Stimulated activated CD4-positive, alpha-beta T cell treated with anti-CD3 and anti-CD28 coated beads, Interleukin-1b, Interleukin-23, amount 100 ng/mL, for 4 hours (primary cell): Measurements from ENCODE around the gene ADAMTSL3.

ENCODE experiments used
- DNase-seq, 2 donors: peaks; one replicate each; pipeline ENCODE4 v3.0.0-alpha.2; 2020; ENCODE audit warnings: low read depth in 2 of 2

Gene ADAMTSL3

DNA sequence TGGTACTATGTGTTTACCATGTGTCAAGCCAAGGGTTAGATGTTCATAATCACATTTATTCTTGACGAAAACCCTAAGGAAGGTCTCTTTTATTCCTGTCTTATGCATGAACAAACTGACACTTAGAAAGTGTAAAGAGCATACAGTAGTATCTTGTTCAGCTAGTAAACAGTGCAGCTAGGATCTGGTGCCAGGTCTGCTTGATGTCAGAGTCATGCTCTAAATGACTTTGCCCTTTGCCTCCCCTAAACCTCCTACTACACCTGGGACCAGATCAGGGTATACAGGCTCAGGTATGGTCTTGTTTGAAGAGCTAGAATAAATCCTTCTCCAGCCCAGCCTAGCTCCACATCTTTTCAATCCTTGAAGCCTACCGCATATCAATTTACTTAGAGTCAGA is 232.4 kb downstream of the ADAMTSL3 start:
- DNase-seq: no peak

DNA sequence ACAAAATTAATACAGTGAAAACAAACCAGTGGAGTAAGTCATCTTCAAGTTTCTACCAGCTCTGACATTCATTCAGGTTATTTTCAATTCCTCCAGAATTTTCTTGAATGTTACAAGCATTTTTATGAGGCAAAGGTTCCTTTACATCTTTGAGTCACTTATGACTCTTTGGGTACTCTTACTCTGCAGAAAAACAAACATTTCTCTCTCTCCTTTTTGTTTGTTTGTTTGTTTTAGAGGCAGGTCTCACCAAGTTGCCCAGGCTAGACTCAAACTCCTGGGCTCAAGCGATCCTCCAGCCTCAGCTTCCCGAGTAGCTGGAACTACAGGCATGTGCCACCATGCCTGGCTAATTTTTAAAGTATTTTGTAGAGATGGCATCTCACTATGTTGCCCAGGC is 233.5 kb downstream of the ADAMTSL3 start:
- DNase-seq: no peak

DNA sequence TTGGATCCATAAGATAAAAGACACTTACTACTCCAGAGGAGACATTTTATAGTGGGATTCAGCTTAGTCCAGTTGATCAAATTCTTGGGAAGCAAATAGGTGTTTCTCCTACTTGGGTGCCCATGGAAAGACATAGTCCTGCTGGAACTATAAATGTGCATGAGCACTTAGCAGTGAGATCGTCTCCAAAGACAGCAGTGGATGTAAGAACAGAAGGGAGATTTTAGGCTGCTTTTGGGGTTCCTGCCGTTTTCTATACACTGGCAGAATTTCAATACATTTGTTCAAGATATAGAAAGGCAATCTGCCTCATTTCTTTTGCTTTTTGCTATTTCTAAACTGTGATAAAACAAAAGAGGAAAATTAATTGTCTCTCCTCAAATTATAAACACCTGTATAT is 234.0 kb downstream of the ADAMTSL3 start:
- DNase-seq: no peak

DNA sequence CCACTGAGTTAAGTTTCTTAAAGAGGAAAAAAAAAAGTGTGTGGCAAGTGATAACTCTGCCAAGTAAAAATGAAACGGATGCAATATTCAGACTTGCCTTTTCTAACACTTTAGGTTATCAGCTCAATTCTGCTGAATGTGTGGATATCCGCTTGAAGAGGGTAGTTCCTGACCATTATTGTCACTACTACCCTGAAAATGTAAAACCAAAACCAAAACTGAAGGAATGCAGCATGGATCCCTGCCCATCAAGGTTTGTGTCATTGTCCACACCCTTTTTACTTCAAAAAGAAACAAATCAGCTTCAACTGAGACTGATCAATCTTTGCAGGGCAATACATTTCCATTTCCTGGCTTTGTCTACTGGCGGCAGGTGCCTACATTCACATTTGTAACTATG is 236.1 kb downstream of the ADAMTSL3 start:
- no peak for DNase-seq

DNA sequence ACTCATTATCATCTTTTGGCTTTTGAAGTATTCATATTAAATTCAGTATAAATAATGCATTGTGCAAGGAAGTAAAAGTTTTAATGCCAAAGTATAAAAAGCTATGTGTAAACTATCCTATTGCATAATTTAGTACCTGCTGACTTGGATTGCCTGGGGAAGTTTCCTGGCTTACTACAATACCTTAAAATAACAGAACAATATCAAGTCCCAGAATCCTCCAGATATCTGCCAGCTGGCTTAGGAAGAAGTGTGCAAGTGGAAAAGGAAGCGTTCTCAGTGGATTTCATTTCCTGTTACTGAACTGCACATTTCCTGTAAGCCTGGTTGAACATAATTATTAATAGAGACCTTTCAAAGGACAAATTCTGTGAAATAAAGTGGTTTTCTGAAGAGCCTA is 236.7 kb downstream of the ADAMTSL3 start:
- DNase-seq: no peak

DNA sequence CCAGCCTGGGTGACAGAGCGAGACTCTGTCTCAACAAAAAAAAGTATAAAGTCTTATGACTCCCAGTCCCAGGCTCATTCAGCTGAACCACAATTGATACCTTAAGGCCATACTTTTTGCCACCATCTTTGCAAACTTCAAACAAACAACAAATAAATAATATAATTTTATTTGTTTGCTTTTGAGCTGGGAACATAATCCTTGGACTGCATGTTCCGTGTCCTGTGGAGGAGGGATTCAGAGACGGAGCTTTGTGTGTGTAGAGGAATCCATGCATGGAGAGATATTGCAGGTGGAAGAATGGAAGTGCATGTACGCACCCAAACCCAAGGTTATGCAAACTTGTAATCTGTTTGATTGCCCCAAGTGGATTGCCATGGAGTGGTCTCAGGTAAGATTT is 238.6 kb downstream of the ADAMTSL3 start:
- no peak for DNase-seq

DNA sequence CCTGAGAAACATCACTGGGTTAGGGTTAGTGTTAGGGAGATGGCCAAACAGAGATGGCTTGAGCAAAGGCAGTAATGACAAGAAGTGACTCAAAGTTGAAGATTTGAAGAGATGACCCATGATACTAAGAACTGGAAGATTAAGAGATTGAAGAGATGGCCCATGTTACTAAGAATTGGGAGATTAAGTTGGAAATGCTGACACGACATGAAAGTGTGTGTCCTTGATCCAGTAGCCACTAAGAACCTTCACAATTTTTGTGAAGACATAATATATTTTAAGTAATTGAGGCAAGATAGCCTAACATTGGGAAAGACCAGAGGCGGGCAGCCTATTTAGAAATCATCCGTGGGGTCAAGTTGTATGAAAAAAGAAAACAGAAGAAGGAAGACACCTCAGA is 239.4 kb downstream of the ADAMTSL3 start:
- no peak for DNase-seq

DNA sequence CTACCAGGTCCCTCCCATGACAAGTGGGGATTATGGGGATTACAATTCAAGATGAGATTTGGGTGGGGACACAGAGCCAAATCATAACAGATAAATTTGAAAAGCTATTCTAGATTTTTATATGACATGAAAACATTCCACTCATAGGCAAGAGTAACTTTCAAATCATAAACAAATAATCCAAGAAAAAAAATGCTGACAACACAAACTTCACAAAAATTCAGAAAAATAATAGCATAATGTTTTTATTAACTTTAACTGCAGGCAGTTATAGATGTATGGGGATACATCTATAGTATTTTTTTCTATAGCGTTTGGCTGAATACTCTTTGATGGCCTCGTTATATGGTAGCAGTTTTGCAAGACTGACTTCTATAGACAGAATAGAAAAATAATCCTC is 243.1 kb downstream of the ADAMTSL3 start:
- no peak for DNase-seq

DNA sequence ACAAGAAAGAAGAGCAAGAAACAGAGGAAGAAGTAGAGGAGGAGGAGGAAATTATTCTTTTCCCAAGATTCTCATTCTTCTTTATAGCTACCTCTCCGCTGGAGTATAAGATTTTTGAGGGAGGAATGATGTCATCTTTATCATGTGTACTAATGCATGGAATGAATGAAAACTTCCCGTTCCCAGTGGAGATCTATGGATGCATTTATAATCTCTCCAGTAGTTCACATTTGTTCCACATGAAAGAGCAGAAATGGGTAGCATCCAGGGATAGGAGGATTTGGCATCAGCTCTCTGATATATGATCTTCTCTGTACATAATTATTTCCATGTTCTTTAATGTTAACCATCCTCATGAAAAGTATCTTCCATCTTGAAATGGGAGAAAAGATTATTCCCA is 244.4 kb downstream of the ADAMTSL3 start:
- no peak for DNase-seq

DNA sequence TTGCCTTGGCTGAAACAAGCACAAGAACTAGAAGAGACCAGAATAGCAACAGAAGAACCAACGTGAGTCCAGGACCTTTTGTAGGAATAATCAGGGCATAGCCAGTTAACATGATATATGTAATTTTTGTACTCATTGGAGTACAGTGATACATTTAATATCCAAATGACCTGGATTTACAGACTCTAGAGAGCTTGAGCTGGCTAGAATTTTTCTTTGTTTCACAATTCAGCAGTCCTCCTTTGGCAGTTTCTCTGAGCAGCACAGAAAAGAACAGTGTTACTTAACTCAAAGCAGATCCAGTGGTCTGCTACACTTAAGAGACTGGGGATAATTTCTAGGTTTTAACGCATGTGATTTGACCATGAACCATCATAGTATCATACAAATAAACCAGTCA is 245.7 kb downstream of the ADAMTSL3 start:
- no peak for DNase-seq

DNA sequence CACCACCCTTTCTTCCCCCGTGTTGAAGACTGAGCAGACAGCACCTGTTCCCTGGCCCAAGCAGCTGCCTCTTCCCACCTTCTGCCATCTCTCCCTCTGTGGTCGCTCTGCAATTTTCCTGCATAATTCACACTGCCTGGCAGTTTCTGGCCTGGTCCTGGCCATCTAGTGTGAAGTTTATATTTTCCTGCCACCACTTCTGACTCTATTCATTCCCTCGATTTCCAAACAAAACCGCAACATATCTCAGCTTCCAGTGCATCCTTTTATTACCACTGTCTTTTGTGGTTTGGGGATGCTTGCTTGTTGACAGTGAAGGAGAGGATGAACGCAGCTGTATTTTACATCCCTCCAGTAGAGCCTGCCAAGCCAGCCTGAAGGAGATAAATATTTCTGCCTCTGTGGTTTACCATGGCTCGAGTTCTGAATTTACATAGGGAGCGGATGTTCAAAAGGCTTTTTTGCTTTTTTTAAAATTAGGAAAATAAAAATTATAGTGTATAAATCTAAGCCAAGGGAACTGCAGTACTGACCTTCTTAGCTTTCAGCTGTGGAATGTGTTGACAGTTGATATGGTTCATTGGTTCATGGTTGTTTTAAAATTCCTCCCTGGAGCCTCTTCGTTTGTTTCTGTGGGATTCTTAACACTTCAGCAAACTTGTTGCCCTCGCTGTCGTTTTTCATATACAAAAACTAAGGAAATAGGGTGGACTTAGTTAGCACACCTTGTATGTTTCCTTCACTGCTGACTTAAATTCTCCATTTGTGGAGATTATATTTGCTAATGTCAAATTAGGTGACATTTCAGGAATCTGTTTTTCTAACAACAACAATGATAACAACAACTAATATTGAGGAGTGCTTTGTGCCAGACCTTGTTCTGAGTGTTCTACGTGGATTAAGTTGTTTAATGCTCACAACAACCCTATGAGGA is 250.5 kb downstream of the ADAMTSL3 start:
- DNase-seq: no peak

DNA sequence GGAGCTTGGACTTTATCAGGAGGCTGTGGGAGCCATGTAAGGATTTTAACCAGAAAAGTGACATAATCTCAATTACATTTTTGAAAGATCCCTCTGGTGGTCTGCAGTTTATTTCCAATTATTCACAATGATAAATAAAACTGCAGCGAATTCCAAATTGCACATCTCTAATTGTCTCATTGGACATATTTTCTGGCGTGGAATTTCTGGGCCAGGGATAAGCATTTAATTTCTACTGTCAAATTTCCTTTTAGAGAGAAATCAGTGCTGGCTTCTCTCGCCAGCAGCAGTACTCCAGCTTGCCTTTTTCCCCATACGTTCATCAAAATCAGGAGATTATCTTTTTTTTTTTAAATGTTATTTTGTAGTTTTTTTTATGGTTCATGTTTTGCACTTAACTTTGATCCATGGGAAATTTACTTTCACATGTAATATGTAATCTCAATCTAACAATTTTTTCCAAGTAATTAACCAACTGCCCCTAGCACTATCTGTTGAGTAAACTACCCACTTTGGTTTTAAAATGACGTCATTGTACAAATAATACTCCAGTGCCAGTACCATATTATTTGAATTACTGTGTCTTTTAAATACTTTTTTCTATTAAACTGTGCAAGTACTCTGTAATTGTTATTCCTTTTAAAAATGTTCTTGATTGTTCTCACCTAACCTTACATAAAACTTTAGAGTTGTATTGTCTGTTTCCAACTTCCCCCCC is 251.8 kb downstream of the ADAMTSL3 start:
- no peak for DNase-seq

DNA sequence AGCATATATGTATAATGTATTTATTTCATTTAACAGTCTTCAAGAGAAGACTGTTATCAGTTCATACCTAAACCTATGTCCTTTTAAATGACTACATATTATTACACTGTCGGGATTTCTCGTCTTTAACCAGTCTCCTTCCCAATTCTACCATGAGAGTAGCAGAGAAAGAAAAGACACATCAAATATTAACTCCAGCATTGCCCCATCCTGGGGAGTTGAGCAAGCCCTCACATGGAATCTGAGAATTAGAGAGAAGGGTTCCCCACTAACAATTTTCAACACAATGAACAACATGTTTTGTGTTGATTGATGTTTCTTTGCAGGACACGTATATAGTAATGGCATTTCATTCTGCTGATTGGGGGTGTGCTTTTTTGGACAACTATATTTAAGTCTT is 257.4 kb downstream of the ADAMTSL3 start:
- DNase-seq: no peak

DNA sequence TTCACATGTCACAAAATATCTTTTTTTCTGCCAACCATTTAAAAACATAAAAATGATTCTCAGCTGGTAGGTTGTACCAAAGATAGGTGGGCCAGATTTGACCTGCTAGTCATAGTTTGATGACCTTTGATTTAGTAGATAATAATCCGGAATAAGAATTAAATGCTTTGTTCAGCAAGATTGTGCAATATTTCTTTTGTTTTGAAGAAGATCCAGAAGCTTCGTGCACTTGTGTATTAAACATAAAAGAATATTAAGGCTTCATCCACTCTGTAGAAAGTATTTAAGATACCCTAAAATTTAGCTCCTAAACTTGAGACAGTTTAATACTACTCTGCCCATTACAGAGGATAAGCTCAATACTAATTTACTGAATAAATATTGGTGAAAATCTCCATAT is 258.4 kb downstream of the ADAMTSL3 start:
- DNase-seq: no peak

DNA sequence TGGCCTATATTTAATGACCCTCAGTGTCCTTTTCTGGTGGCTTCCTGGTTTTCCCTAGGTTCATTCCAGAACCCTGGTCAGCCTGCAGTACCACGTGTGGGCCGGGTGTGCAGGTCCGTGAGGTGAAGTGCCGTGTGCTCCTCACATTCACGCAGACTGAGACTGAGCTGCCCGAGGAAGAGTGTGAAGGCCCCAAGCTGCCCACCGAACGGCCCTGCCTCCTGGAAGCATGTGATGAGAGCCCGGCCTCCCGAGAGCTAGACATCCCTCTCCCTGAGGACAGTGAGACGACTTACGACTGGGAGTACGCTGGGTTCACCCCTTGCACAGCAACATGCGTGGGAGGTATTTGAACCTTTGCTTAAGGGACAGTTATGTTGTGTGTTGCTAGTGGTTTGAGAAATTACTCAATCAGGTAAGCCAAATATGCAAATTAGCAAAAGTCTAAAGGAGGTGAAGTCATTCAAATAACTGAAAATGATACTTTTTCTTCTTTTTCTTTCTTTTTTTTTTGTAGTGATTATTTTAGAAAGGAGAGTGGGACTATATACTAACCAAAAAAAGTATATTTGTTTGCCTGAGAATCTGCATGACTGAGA is 259.2 kb downstream of the ADAMTSL3 start:
- no peak for DNase-seq

DNA sequence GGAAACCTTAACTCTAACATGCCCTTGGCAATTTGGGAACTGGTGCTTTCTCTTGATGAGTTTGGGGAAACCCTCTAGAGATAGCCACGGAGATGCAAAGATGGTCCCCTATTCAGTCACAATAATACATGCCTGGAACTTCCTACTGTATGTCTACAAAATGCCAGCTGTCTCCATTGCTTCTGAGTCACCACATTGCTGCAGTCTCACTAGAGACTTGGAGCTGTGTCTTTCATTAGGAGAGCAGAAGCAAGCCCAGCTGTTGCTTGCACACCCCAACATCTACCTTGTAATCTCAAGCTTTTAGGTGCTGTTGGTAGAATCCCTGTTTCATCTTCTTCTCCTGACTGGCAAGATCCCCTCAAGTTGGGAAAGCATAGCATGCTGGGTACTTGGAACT is 261.0 kb downstream of the ADAMTSL3 start:
- no peak for DNase-seq

DNA sequence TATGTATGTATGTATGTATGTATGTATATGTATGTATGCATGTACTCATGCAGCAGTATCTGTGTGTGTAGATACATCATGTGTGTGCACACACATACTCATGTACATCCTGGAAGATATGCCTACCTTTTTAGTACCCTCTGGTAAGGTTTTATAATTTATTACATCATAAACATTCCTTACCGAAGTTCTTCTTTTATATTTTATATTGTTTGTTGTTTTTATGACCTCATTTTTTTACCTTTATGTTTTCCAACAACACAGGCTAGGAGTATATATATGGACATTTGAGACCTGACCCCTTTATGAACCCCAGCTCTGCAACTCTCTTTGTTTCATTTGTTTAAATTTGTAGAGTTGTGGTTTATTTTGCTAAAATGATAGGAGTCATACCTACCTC is 263.5 kb downstream of the ADAMTSL3 start:
- no peak for DNase-seq

DNA sequence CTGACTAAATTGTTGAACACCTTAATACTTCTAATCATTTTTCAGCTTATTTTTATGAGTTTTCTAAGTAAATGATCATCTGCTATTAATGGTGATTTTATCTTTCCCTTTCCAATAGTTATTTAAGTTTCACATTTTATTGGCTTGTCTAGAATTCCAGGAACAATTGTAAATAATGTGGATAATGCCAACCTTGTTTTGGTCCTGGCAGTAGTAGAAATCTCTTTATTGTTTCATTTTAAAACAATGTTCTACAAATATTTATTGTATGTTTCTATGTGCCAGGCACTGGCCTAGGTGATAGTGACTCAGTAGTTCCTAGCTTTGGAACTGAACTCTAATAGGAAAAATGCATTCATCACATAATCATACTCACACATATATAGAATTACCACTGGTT is 264.1 kb downstream of the ADAMTSL3 start:
- DNase-seq: no peak

DNA sequence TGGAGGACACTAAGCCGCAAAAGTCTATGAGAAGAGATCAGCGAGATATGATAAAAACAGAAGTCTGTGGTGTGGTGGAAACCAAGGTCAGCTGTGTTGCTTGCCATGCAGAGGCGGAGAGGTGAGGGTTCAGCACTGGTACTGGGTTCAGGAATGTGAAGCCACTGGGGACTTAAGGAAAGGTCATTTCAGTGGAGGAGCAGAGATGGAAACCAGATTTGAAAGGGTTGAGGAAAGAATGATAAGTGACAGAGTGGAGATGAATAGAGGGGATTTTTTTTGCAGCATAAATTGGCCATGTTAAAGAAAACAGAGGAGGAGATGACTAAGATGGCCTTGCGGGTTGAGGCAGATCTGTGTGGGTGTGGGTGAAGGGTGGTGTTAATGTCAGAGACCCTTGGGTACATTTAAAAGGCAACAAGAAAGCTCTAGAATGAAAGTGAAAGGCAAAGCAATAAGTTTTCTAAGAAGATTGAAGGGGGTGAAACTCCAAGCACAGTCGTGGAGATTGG is 265.5 kb downstream of the ADAMTSL3 start:
- no peak for DNase-seq

DNA sequence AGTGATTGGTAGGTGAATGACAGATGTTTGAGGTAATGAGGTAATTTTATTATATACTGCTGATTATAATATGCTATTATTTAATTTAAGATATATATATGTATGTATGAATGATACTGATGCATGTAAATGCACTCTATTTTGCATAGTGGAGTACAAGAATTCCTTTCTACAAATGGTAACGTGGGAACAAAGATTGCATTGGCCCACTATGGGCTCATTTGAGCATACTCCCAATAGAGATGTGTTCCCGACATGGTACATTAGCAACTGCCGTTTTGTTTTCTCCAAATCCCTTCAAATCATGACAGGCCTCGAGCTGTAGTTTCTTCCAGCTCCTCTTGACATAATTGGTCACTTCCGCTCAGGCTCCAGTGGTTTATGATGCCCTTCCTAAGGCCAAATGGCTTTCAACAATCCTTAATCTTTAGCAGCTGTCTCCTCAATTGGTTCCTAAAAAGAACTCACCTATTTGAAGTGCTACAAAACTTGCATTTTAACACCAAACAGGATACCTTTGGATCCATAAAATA is 266.1 kb downstream of the ADAMTSL3 start:
- DNase-seq: no peak

DNA sequence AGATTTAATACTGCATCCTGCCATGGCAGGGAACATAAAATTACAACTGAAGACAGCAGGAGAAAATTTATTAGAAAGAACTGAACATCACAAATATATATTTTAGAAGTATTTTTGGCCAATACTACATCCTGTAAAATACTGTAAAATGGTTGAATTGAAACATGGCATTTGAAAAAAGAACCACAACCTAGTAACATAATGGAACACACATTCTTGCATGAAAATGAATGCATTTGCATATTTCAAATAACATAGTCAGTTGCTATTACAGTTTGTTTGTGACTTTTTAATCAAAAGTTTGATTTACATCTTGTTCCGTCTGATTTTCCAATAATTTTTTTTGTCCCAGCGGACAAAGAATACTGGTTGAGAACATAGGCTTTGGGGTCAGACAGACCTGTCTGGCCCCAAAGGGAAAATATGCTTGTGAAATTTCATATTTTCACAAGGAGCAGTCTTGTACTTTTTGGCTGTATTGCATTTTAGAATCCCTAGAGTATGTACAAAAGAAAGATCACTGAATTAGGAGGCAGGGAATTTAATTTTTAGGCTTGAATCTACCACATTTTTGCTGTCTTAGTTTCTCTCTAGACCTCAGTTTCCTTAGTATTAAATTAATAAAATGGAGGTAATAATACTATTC is 268.8 kb downstream of the ADAMTSL3 start:
- DNase-seq: no peak

DNA sequence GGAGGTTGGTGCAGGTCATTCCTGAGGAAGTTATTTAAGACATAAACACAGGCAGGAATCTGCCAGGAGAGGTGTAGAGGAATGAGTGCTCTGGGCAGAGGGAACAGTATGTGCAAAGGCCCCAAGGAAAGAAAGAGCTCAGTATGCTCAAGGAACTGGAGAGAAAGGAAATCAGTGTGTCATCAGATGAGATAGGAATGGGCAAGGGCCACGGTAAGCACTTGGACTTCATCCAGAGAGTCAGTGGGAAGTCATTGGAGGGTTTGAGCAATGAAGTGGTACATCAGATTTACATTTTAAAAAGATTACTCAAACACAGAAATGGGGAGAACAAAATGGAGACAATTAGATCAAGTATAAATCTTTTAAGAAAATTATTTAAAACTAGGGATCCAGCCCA is 272.2 kb downstream of the ADAMTSL3 start:
- DNase-seq: no peak
